Testis (tissue), 3 donors: ENCODE data around the gene FHIT. TPM values are rescaled to one million over a fixed set of nuclear protein-coding genes. Genes with fewer than 3 reads are reported as not detected.
"Not testable (repeated sequence)": the region's sequence is repeated elsewhere in the genome, so short reads cannot be mapped to it uniquely, and the experiment has no call there.

Experiments
- DNase-seq: peaks from one replicate; pipeline ENCODE4 v3.0.0-alpha.2; 2019
- H3K27ac ChIP-seq, 2 donors: fragments of 200-600 bp; sonication (generic); one replicate each; pipeline ENCODE4 v1.5.1; 2019
- H3K27me3 ChIP-seq: fragments of 200-600 bp; sonication (generic); one replicate; pipeline ENCODE4 v1.5.1; 2019
- H3K36me3 ChIP-seq: fragments of 200-600 bp; sonication (generic); one replicate; pipeline ENCODE4 v1.5.1; 2017; ENCODE audit warnings: low read depth; ENCODE audit errors: missing control alignments
- H3K4me1 ChIP-seq: fragments of 200-600 bp; sonication (generic); one replicate; pipeline ENCODE4 v1.5.1; 2019
- H3K4me3 ChIP-seq, 2 donors: fragments of 200-600 bp; sonication (generic); one replicate each; pipeline ENCODE4 v1.5.1; 2017 to 2019
- H3K9me3 ChIP-seq: fragments of 200-600 bp; sonication (generic); one replicate; pipeline ENCODE4 v1.5.1; 2017
- CTCF ChIP-seq, 3 experiments: fragments of 450-650 bp in 2 of 3; fragments of 200-600 bp in 1 of 3; sonication (generic) in 1 of 3; IDR thresholded peaks; one replicate each; pipeline ENCODE4 v1.5.1; 2016 to 2019; ENCODE audit warnings: antibody characterized with exemption in 3 of 3, mild to moderate bottlenecking in 2 of 3, moderate library complexity in 1 of 3
- POLR2A ChIP-seq: fragments of 450-650 bp; IDR thresholded peaks from one replicate; pipeline ENCODE4 v1.6.1; 2017; ENCODE audit warnings: antibody characterized with exemption, mild to moderate bottlenecking, moderate library complexity
- WGBS, 2 donors: methylation state at CpG; one replicate each; pipeline ENCODE4 v1.1.5; 2018; 5-methylcytosine and 5-hydroxymethylcytosine counted together
- intact Hi-C: fragments of 100-400 bp; cut with DNase I; formaldehyde crosslinking; loops from one replicate; pipeline ENCODE4 v1.15.1; 2023; ENCODE audit warnings: low total_unique reads
- polyA plus RNA-seq: library from polyadenylated mRNA; stranded (reverse); fragments of 350-450 nt; fragmentation: Illumina TruSeq; extraction: RNeasy Lipid Tissue Mini Kit (QIAGEN cat#74804); gene quantifications from one replicate; pipeline ENCODE4 v1.2.3, GENCODE V29; 2014; ENCODE audit warnings: low read depth, low replicate concordance; ENCODE audit not compliant: insufficient read depth
- total RNA-seq, 2 donors: library from RNA; depleted of rRNA; stranded (reverse); fragments of >200 nt; gene quantifications; one replicate each; pipeline ENCODE4 v1.2.3, GENCODE V29; 2016

The FHIT gene
- total and polyA plus RNA-seq, 3 donors from 2014 or later: 10.1 to 29.6 (median 15.5) TPM

- no peak overlapping the region for H3K27ac ChIP-seq
- no peak for DNase-seq
- no peaks in the 10 kb centered on the region for H3K9me3 ChIP-seq
- H3K36me3 ChIP-seq: no peaks in the 10 kb centered on the region
- no peaks in the 10 kb centered on the region for H3K27me3 ChIP-seq
- H3K4me1 ChIP-seq: no peaks in the 10 kb centered on the region
- intact Hi-C loops: no loop called here
- WGBS, 2 donors: 69 to 81% methylated on average over 3 of the region's 3 CpGs
- TF ChIP-seq CTCF (IDR thresholded peaks at IDR 0.05) (no peak), POLR2A (no peak)
- no peak overlapping the region for H3K4me3 ChIP-seq
Observed at GRCh38 chr3:61074783-61075182, 176.5 kb downstream of the FHIT start.

- intact Hi-C loops: no loop called here
- 86 to 88% methylated on average over 4 of the region's 4 CpGs for WGBS, 2 donors
- no peak overlapping the region for H3K4me3 ChIP-seq
- no peaks in the 10 kb centered on the region for H3K36me3 ChIP-seq
- DNase-seq: no peak
- TF ChIP-seq POLR2A: no peak
- no peak for TF ChIP-seq CTCF (IDR thresholded peaks at IDR 0.05)
- H3K4me1 ChIP-seq: no peaks in the 10 kb centered on the region
- H3K9me3 ChIP-seq: no peaks in the 10 kb centered on the region
- no peaks in the 10 kb centered on the region for H3K27me3 ChIP-seq
- no peak overlapping the region for H3K27ac ChIP-seq
Observed at GRCh38 chr3:61073566-61074165, 177.6 kb downstream of the FHIT start.

GRCh38 chr3:61068084-61068483, 183.2 kb downstream of the FHIT start:
- TF ChIP-seq POLR2A (no peak), CTCF (IDR thresholded peaks at IDR 0.05) (no peak)

GRCh38 chr3:61066800-61067199, 184.5 kb downstream of the FHIT start:
- intact Hi-C loops: no loop called here

More at GRCh38 chr3:61068084-61068483, 183.2 kb downstream of the FHIT start:
- no peak overlapping the region for H3K4me3 ChIP-seq
- H3K4me1 ChIP-seq: no peaks in the 10 kb centered on the region
- WGBS, 2 donors: 89 to 93% methylated on average over 4 of the region's 4 CpGs
- no peak for DNase-seq
- no peak overlapping the region for H3K27ac ChIP-seq
- intact Hi-C loops: no loop called here
- no peaks in the 10 kb centered on the region for H3K27me3 ChIP-seq
- H3K9me3 ChIP-seq: no peaks in the 10 kb centered on the region
- no peaks in the 10 kb centered on the region for H3K36me3 ChIP-seq

GRCh38 chr3:61066222-61066621, 185.0 kb downstream of the FHIT start:
- intact Hi-C loops, H3K4me1 ChIP-seq, DNase-seq, H3K9me3 ChIP-seq, H3K27me3 ChIP-seq, H3K4me3 ChIP-seq, H3K36me3 ChIP-seq, H3K27ac ChIP-seq: not testable (repeated sequence)
- WGBS, 2 donors: 91 to 92% methylated on average over 2 of the region's 2 CpGs

More at GRCh38 chr3:61066800-61067199, 184.5 kb downstream of the FHIT start:
- no peak overlapping the region for H3K4me3 ChIP-seq
- H3K27ac ChIP-seq: no peak overlapping the region
- no peaks in the 10 kb centered on the region for H3K9me3 ChIP-seq
- TF ChIP-seq CTCF (IDR thresholded peaks at IDR 0.05) (no peak), POLR2A (no peak)
- H3K4me1 ChIP-seq: no peaks in the 10 kb centered on the region
- no peaks in the 10 kb centered on the region for H3K27me3 ChIP-seq
- 100% methylated on average over 2 of the region's 2 CpGs for WGBS, 2 donors
- DNase-seq: no peak
- no peaks in the 10 kb centered on the region for H3K36me3 ChIP-seq
